Suppressor macrophage (primary cell): ENCODE measurements around the gene DHX34.
"Not testable (repeated sequence)": the region's sequence is repeated elsewhere in the genome, so short reads cannot be mapped to it uniquely, and the experiment has no call there.

ENCODE experiments used
- DNase-seq, 4 experiments: peaks; one replicate each; pipeline ENCODE4 v3.0.0-alpha.2; 2020 to 2022

Gene DHX34

DNA sequence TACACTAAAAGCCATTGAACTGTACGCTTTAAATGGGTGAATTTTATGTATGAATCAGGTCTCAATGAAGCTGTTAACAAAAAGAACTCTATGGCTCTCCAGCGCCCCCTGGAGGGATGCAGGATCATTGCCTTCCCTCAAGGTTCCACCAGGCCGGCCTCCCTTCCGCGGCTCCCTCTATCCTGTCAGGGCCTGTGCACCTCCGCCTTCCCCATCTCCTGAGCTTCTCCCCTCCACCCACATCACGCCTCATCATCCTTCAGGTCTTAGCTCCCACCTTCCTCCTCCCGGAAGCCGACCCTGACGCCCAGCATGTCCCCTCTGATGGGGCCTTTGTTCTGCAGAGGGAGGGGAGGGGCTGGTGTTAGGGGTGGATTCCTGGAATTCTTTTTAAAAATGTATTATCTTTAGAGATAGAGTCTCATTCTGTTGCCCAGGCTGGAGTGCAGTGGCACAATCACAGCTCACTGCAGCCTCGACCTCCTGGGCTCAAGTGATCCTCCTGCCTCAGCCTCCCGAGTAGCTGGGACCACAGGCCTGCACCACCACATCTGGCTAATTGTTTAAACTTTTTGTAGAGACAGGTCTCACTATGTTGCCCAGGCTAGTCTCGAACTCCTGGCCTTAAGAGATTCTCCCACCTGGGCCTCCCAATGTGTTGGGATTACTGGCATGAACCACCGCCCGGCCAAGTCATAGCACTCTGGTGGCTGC lies 42.6 kb downstream of the DHX34 start:
- DNase-seq, result peak; percentile 86 to 93 (median 92)

DNA sequence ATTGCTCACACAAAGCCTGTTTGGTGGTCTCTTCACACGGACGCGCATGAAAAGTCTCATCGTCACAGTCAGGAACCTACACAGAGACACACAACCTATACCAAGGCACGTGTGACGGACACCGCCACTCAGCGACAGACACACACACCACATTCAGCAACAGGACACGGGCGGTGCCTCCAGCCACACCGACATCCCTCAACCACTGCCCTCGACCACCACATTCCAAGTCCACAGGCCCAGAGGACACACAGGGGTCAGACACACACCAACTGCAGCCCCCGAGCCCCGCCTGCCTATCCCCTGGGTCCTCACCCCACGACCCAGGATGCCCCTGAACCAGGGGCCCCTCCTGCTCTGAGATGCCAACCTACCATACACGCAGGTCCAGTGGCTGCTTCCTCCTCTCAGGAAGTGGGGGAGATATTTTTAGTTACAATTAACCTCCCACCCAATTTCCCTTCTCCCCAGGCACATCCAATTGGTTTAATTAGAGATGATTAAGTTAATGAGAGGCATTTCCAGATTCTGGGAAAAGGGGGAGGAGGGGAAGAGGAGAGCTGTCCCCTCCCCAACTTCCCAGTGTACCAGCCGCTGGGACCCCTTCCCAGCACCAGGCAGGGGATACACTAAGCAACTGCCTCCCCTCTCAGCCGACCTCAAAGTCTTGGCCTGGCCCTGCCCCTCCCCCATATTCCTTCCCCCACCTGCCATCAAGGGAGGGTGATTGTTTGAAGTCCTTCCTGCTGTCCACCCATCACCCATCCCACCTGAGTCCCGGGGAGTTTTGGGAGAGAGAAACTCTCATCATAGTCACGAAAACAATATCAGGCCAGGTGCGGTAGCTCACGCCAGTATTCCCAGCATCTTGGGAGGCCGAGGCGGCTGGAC lies 49.8 kb downstream of the DHX34 start:
- no peak for DNase-seq

DNA sequence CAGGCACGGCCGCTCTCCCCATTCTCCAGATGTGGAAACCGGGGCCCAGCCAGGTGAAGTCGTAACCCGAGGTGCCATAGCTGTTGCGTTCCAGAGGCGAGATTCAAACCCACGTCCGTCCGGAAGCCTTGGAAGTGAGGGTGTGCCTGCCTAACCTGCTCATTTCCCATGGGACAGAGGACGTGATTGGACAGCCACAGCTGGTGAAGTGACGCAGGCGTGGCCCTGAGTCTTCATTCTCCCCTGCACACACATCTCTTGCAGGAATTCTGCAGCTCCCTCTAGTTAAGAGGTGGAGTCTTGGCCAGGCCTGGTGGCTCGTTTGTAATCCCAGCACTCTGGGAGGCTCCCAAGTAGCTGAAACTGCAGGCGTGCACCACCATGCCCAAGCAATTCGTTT lies 53.4 kb downstream of the DHX34 start:
- no peak for DNase-seq

DNA sequence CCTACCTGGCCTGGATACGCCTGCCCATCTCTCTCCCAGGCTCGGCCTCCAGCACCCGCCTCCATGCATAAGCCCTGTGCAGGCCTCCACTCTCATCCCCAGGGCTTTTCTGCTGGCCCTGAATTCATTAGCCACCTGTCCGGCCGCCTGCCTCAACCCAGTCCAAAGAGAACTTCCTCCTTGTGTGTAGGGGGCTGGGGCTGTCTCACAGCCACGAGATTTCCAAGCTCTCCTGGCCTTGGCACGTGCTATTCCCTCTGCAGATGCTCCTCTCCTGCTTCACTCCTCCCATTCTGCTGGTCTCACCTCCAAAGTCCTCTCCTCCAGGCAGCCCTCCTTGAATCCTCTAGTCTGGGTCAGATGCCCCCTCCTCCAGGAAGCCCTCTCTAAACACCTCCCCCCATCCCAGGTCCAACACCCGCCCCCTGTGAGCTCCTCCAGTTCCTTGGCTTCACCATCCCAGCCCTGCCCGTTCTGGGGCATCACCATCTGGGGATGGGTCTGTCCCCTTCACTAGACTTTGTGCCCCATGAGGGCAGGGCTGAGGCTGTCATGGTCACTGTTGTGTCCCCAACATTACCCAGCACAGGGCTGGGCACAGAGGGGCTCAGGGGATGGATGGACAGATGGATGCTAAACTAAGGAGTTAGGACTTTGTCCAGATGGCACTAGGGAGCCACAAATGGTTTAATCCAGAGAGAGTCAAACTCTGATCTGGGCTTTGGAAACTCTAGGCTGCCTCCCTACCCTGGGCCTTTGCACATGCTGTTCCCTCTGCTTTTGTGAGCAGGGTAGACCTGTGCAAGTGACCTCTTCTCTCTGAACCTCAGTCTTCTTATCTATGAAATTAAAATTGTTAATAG lies 55.5 kb downstream of the DHX34 start:
- no peak for DNase-seq

DNA sequence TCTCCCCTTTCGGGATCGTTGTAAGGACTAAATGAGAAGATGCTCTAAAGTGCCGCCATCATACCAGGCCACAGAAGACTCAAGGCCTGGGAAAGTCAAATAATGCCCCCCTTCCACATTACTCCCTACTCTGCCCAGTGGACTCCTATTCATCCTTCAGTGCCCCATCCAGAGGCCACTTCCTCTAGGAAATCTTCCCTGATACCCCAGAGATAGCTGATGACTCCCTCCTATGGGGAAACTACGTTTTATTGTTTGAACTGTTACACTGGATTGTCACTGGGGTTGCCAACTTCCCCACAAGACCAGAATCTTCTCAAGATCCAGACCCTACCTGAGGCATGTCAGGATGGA lies 56.1 kb downstream of the DHX34 start:
- DNase-seq, result no peak

DNA sequence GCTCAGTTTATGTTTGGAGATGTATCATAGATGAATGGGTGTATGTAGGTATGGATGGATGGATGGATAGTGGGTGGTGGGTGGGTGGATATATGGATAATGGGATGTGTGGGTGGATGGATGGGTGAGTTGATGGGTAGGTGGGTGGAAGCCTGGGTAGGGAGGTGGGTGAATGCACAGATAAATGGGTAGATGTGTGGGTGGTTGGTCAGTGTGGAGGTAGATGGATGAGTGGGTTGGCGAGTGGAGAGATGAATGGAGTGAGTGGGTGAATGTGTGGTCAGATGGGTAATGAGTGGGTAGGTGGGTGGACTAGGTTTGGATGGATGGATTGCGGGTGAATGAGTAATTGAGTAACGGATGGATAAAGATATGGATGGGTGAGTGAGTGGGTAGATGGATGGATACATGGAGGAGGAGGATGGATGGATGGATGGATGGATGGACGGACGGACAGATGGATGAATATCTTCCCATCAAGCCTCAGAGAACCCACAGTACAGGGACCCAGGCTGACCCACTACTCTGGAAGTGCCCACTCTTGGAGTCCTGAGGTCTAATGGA lies 56.8 kb downstream of the DHX34 start:
- no peak for DNase-seq

DNA sequence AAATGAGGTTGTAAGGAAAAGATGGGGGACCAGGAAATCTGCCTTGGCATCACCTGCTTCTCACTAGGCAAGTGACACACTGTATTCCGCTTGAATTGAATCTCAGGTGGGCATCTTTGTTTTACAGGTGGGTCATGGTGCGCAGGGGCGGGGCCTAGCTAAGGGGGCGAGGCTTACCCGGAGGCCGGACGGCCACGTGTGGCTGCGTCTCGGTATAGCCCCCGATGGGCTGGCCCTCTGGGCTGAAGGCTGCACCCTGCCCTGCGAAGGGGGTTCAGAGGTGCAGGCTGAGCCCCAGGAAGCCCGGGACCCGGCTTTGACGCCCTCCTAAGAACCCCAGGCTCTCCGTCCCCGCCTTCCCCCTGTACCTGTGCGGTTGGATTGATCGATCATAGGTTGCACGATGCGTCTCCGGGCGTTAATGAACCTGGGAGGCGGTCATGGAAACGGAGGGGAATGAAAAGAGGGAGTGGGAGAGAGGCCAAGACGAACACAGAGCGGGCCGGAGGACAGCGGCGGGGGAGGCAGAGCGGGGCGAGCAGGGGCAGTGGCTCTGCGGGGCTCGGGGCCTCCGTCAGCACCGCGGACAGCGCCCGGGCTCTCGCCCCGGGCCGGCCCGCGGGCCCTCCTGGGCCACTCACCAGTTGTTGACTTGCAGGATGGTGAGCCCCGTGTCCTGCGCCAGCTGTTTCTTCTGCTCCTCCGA lies 57.7 kb downstream of the DHX34 start:
- peak; percentile 28 to 66 (median 42) for DNase-seq

DNA sequence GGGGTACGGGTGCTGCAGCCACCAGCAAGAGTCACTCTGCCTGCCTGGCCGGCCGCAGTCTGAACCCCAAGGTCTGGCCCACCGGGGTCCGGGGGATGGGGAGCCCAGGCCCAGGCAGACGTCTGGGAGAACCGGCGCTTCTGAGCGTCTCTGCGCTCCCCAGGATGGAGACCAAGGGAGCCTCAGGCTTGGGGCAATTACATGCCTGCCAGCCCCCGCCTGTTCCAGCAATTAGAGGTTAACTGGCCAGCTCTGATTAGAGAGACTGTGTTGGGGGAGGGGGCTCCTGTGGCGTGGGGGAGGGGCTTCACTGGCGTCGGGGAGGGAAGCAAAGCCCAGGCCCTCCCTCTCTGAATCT lies 58.3 kb downstream of the DHX34 start:
- DNase-seq, result no peak

DNA sequence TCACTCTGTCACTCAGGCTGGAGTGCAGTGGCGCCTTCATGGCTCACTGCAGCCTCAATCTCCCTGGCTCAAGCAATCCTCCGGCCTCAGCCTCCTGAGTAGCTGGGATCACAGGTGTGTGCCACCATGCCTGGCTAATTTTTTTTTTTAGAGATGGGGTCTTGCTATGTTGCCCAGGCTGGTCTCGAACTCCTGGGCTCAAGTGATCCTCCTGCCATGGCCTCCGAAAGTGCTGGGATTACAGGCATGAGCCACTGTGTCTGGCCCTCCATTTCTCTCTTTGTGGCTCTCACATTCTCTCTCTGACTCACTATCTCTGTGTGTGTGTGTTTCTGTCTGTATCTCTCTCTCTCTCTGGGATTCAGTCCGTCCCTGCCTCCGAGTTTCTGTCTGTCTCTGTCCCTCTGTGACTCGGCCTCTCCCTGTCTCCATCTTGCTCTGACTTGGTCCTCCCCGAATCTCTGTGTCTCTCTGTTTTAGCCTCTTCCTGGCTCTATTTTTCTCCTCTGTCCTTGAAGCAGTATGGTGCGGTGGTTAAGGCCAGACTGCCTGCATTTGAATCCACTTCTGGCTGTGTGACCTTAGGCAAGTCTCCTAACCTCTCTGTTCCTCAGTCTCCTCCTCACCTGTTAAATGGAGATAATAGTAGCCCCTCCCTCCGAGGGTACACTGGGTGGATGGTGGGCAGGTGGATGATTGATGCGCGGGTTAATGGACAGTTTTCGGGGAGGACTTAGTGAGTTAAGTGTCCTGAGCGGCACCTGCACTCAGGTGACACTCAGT lies 59.2 kb downstream of the DHX34 start:
- no peak for DNase-seq

DNA sequence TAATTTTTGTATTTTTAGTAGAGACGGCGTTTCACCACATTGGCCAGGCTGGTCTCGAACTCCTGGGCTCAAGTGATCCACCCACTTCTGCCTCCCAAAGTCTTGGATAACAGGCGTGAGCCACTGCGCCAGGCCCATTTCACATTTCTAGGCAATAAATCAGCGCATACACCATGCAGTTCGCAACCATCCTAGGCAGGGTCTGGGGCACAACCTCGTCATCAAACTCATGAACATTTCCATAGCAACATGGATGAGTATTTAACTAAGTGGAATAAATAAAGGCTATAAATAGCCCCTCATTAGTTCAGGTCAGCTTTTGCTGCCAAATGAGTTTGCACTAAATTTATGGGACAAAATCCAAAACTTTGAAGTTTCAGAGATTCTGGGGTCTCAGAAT lies 62.0 kb downstream of the DHX34 start:
- DNase-seq, result no peak

DNA sequence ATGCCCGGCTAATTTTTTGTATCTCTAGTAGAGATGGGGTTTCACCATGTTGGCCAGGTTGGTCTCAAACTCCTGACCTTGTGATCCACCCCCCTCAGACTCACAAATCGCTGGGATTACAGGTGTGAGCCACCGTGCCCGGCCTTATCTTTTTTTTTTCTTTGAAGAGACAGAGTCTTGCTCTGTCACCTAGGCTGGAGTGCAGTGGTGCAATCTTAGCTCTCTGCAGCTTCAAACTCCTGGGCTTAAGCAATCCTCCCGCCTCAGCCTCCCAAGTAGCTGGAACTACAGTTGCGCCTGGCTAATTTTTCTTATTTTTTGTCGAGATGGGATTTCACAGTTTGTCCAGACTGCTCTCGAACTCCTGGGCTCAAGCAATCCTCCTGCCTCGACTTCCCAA lies 62.6 kb downstream of the DHX34 start:
- not testable (repeated sequence) for DNase-seq

DNA sequence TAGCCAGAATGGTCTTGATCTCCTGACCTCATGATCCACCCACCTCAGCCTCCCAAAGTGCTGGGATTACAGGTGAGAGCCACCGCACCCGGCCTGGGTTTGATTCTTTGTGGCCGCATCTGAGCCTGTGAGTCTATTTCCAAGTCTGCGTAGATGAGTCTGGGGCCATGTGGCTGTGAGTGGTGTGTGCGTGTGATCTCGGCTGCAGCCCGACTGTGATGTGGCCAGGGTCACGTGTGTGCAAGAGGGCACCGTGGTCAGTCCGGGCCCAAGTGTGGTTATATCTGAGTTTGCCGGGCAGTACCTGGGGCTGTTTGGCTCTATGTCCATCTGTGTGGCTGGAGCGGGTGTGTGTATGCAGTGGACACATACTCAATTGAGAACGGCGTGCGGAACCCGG lies 64.8 kb downstream of the DHX34 start:
- DNase-seq, result no peak

DNA sequence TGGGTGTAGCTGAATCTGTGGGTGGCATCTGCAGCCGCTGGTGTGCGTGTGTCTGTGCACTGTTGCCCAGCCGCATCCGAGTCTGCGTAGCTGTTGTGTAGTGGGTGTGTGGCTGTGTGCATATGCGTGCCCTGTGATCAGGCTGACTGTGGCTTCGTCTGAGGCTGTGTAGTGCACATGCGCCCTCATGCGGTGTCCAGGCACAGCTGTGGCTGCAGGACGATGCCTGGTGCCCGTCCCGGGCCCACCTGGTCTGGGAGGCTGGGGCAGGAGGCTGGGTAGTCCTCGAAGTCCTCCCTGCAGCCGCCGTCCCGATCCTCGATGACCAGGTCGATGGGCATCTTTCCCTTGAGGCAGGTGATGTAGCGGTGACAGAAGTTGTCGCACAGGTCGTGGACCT lies 65.4 kb downstream of the DHX34 start:
- peak; percentile 24 to 60 (median 52) for DNase-seq

DNA sequence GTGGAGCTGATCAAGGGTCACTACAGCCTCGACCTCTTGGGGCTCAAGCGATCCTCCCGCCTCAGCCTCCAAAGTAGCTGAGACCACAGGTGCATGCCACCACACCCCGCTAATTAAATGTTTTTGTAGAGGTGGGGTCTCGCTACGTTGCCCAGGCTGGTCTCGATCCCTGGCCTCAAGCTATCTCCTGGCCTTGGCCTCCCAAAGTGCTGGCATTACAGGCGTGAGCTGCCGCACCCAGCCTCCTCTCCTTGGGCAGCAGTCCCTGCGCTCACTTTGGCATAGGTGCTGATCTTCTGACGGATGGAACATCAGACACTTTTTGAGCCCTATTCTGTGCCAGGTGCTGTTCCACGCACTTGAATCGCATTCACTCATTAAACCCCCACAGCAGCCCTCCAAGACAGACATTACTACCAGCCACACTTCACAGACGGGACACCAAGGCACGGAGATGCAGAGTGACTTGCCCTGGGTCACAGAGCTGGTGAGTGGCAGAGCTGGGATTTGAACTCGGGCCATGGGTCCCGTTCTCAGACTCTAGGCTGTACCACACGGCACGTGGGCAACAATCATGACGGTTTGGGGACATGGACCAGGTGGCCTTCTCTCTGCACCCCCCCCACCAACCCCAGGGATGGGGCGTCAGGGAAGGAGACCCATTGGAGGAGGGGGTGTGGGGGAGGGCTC lies 67.0 kb downstream of the DHX34 start:
- no peak for DNase-seq

DNA sequence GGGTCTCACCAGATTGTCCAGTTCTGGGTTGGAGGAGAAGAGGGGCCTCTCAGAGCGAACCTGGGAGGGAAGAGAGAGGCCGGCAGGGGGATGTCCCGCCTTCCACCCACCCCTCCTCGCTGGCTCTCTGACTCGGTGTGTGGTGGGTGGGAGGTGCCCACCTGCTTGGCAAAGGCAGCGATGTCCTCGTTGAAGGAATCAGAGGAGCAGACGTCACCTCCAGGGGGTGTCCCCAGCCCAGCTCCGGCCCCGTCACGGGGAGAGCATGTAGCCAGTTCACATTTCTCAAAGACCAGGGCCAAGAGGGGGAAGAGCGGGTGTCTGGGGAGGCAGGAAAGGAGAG lies 67.5 kb downstream of the DHX34 start:
- DNase-seq, result no peak

DNA sequence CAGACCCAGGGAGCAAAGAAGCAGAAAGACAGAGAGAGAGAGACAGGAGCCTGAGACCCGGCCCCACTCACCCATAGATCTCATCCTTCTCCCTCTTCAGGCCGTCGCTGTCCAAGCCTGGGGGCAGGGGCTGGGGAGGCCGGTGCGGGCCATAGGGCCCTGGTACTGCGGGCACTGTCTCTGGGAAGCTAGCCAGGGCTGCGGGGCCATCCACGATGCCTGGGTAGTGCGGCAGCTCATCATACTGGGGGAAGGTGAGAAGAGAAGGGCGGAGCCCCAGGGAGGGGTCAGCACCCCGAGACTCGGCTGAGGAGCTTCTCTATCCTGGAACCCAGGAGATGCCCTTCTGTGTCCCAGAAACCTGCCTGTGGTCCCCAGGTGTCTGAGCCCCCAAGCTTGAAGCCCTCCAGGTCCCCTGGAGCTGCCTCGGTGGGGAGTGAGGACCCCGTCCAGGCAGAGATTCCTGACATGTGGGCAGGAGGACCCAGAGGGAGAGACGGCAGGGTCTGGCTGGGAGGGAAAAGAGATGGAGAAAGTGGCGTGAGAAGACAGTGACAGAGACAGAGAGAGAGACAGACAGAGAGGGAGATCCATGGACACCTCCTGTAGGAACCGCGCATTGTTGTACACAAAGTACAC lies 68.1 kb downstream of the DHX34 start:
- DNase-seq, result no peak

DNA sequence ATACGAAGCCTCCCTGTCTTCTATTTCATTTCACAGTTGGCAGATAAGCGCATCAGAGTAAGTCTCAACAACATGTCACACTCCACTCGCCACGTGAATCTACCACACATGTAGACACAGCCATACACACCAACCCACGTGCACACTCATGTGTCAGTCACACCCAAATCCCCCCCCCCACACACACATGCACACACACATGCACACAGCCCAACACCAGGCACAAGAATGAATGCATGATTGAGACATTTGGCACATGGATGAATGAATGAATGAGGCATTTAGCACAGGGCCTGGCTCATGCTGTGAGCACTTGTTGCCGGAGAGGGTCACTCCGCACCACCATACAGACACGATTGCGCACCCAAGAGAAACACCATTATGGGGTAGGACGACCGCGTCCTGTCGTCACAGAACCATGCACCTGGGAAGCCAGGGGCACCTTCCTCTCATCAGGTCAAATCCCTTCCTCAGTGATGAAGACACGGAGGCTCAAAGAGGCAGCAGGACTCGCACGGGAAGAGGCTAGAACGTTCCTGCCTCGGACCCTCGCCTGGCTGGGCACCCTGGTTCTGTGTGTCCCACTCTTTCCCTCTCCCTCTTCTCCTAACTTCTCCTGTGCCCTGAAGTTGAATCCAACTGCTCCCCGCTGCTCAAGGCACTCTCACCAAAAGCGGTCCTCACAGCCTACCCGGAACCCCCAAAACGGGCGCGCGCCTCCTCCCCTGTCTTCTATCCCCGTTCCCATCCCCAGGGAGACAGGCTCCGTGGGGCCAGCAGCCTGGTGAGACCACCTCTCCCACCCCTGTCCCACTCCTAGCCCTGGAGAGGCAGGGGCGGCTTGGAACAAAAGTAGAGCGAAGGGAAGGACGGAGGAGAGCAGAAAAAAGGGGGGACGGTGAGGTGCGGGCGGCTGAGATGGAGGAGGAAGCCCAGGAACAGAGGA lies 68.9 kb downstream of the DHX34 start:
- DNase-seq, result no peak

DNA sequence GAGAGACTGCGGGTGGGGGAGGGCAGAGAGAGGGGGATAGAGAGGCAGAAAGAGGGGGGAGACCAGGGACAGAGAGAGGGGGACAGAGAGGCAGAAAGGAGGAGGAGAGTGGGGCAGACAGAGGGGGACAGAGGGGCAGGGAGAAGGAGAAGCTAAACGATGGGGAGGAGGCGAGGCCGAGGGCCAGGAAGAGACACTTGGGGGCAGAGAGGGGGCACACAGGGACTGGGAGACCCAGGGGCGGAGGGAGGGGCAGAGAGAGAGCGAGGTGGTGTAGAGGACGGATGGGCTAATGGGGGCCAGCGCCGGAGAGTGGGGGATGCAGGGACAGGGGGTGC lies 69.5 kb downstream of the DHX34 start:
- DNase-seq, result no peak

DNA sequence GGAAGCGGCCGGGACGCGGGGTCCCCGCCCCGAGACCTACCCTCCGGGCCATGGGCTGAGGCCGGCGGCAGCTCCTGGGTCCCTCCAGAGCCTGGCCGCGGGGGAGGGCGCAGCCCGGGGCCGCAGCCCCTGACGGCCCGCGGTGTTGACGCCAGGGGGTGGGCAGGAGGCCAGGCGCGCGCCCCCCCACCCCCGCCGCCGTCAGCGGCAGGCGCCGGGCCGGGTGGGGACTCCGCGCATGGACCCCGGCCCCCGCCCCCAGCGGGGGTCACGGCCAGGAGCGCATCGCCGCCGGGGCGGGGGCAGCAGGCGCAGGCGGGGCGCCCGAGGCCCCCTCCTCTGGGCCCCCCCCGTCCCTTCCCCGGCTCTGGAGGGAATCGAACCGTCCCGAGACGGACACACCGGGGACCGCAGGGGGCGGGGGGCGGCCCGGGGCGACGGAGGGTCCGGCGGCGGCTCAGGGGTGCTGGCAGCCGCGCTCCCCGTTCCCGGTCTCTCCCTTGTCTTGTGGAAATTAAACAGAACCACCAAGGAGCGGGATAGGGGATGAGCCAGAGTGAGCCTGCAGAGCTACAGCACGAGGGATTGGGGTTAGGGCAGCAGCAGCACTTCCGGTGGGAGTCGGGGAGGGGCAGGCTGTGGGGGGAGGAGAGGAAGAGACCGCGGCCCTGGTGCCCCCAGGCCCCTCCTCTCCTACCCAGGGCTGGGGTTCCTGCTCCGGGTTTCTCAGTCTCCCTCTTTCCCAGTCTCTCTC lies 70.1 kb downstream of the DHX34 start, which contains the start of gene MEIS3:
Gene MEIS3, minus strand, starts transcription at position 498 of the 754 bp plus-strand sequence. Its CDS starts 446 bp downstream, at position 52.
- no peak for DNase-seq
